ENCODE results near the gene PPP1R27.

Gene PPP1R27

GRCh38 chr17:81819708-81820107, 15.1 kb downstream of the PPP1R27 start:
- DNase-seq = no peak

GRCh38 chr17:81817758-81818147, 17.1 kb downstream of the PPP1R27 start:
- no peak for DNase-seq

GRCh38 chr17:81815646-81815986, 19.2 kb downstream of the PPP1R27 start:
- no peak for DNase-seq

GRCh38 chr17:81814748-81815645, 19.9 kb downstream of the PPP1R27 start:
- DNase-seq = no peak

- no peak for DNase-seq
Observed at GRCh38 chr17:81813861-81814683, 20.8 kb downstream of the PPP1R27 start.

- DNase-seq = no peak
Observed at GRCh38 chr17:81813371-81813684, 21.5 kb downstream of the PPP1R27 start.

DNA sequence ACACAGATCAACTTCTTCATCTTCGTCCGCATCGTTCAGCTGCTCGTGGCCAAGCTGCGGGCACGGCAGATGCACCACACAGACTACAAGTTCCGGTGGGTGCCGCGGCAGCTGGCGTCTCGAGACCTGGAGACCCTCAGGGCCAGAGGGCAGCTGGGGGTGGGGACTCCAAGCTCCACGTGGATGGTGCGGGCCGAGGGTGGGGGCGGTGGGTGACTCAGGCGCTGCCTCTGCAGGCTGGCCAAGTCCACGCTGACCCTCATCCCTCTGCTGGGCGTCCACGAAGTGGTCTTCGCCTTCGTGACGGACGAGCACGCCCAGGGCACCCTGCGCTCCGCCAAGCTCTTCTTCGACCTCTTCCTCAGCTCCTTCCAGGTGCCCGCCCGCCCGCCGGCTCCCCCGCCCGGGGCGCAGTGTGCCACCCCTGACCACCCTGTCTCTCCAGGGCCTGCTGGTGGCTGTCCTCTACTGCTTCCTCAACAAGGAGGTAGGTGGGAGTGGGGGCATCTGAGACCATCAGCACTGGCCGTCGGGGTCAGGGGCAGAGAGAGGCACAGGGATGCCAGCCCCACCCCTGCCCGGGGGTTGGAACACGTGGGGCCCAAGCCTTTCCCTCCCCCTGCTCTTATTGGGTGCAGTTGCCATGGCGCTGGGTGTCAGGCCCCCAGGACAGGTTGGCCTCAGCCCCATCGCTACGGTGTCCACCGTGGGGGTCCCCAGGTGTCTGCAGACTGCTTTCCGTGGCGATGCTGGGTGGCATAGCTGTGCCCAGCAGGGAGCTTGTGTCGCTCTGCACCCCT, 22.1 kb downstream of the PPP1R27 start:
- no peak for DNase-seq

GRCh38 chr17:81811705-81812570, 22.9 kb downstream of the PPP1R27 start:
- no peak for DNase-seq

DNA sequence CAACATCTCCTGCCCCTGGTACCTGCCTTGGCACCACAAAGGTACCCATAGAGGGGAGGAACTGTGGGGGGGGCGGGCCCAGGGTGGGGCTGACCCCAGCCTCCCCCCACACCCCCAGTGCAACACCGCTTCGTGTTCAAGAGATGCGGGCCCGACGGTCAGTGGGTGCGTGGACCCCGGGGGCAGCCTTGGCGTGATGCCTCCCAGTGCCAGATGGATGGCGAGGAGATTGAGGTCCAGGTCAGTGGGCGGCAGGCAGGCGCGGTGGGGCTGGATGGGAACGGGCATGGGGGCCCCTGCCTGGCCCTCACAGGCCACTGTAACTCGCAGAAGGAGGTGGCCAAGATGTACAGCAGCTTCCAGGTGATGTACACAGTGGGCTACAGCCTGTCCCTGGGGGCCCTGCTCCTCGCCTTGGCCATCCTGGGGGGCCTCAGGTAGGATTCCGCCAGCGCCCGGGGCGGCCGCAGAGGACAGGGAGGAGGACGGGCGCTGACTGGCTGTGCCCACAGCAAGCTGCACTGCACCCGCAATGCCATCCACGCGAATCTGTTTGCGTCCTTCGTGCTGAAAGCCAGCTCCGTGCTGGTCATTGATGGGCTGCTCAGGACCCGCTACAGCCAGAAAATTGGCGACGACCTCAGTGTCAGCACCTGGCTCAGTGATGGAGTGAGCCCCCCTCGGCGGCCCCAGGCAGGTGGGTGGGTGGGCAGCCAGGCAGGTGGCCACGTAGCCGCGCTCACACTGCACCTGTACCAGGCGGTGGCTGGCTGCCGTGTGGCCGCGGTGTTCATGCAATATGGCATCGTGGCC, 23.8 kb downstream of the PPP1R27 start:
- no peak for DNase-seq

GRCh38 chr17:81810476-81810875, 24.4 kb downstream of the PPP1R27 start:
- no peak for DNase-seq

DNA sequence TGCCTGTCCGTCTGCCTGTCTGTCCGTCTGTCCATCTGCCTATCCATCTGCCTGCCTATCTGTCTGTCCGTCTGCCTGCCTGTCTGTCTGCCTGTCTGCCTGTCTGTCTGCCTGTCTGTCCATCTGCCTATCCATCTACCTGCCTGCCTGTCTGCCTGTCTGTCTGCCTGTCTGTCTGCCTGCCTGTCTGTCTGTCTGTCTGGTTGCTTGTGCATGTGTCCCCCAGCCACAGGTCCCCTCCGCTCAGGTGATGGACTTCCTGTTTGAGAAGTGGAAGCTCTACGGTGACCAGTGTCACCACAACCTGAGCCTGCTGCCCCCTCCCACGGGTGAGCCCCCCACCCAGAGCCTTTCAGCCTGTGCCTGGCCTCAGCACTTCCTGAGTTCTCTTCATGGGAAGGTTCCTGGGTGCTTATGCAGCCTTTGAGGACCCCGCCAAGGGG, 25.3 kb downstream of the PPP1R27 start:
- no peak for DNase-seq

- DNase-seq = peak in 1 of 2 experiments; percentile 20
Observed at GRCh38 chr17:81808778-81809555, 25.9 kb downstream of the PPP1R27 start.

- no peak for DNase-seq
Observed at GRCh38 chr17:81807839-81808238, 27.0 kb downstream of the PPP1R27 start.

DNA sequence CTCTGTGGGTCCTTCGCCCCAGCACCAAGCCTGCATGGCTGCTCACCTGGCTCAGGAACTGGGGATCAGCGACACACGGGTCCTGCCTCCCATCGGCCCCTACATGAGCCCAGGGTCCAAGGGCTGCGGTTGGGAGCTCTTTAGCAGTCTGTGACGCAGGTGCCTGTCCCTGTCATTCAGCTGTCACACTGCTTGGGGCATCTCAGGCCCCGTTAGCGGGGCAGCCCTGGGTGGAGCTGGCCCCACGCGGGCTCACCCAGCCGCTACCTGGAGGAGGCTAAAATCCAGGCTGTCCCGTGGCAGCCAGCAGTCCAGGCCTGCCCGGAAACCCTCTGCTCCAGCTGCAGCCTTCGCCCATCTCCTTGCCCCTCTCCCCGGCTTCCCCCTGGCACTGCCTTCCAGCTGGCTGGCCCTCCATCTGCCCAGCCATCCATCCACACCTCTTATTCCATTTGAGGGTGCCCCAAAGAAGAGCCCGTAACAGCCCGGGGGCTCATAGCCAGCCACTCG, 27.6 kb downstream of the PPP1R27 start:
- no peak for DNase-seq

GRCh38 chr17:81806461-81807209, 28.2 kb downstream of the PPP1R27 start:
- no peak for DNase-seq

DNA sequence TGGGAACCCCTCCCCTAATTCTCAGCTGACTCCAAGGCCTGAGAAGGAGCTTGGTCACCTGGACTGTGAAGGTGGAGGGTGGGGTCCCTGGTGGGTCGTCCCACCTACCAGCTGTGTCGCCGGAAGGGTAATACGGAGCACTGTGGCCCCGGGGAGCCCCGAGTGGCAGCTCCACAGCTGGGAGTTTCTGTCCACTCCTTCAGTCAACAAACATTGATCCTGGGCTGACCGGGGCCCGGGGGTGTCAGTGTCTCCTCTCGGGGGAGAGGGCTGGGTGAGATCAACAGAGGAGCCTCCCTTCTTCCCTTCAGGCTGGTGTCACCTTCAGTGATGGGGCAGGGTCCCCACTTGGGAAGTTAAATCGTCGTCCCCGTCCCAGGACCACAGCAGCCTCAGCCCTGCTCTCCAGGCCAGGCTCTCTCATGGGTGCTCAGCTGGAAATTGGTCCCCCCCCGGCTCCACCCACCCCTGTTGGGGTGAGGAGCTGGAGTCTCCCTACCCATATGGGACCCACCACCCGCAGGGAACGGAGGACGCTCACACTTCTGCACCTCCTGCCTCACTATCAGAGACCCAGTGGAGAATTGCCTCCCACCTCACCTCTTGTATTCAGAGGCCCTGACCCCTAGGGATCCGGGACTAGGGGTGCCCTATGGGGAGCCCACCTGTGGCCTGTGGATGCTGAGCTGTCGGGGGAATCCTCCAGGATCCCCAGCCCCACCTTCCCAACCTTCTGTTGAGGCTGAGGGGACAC, 29.0 kb downstream of the PPP1R27 start:
- no peak for DNase-seq

DNA sequence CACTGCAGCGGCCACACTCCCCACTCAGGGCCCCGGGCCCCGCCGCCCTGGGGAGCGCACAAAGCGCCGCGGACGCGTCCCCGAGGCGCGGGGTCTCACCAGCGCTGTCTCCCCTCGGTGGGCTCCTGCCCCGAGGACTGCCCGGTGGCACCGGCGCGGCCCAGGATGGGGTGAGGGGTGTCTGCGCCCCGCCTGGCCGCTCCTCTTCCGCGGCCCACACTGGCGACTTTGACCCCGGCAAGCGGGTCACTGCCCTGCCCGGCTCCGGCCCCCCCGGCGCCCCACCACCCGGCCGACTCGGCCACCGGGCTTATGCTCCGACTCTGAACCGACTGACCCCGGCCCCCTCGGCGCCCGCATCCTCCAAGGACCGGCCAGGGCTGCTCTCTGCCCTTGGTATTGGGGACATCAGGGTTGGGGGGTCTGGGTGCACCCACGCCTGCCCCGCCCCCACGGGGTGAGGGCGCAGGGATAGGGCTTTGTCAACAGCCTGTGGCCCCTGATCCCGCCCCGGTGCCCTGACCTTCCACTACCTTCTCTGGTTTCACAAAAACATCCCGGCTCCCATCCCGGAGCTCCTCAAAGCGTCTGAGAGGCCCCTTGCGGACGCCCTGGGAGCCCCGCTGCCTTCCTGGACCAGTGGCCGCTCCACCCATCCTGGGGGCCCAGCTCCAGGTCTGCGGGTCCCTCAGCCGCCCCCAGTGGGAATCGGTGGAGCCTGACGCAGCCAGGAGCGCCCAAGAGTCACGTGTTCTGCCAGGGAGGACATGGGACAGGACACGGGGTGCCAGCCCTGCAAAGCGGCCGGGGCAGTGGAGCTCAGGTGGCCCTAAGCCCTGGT, 30.1 kb downstream of the PPP1R27 start:
- no peak for DNase-seq
